Measurements from ENCODE around the gene BTBD19. TPM values are rescaled to one million over a fixed set of nuclear protein-coding genes. Genes with fewer than 3 reads are reported as not detected.

BTBD19 gene
- total RNA-seq, 1 donor from 2014 or later = 30.6 TPM

- peaks cover 67% of the 10 kb centered on the region for H3K4me1 Mint-ChIP-seq (ENCODE audit: low read depth, unreplicated experiment)
- peaks cover 83% of the 10 kb centered on the region for H3K4me1 ChIP-seq (ENCODE audit: insufficient read depth, low read length)
- TF ChIP-seq EZH2 (IDR thresholded peaks at IDR 0.05; ENCODE audit: insufficient read depth, low read length) (no peak), CTCF (IDR thresholded peaks at IDR 0.05; ENCODE audit: insufficient read depth, low read depth, low read length) (no peak)
These were observed 810 bp upstream of the BTBD19 start for GRCh38 chr1:44807364-44808062.

DNA sequence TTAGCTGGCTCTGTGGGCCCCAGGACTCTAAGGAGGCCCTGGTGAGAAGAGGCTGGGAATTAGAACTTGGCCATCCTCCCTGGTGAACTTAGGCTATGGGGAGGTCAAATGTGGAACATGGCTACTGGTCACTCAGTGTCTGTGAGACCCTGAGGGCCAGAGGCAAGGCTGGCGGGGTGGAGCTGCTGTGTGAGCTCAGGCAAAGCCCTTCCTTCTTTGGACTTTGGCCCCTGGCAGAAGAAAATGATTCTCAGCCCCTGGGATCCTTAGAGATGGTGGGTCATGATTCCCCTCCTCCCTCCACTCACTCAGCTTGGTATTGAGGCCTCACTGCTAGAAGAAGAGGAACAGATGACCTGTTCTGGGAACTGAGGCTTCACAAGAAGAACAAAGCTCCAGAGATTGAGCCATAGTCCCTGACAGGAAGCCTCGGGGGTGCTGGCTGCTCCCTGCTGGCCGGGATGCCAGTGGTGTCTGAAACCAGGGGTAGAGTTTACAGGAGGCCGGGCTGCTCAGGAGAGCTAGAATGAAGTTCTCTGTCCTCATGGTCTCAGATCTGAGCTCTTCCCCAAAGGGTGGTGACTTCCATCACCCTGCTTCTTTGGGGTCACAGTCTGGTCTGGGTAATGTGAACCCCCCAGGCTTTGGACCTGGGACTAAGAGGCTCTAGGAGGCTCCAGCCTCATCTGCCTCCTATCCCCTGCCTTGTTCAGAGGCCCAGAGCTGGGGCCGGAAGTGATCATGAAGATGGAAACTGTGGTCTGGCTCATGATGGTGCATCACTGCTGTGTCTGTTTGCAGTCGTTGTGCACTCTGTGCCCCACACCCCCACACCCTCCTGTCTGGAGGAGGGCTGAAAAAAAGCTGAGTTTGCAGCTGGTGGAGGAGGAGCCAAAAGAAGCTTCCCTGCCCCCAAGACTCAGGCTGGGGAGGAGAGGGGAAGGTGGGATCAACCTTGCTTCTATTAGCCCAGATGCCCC is 905 bp downstream of the BTBD19 start:
- Mint-ChIP-seq H3K36me3 (ENCODE audit: low read depth, unreplicated experiment) (peaks cover 9% of the 10 kb centered on the region), H3K9me3 (ENCODE audit: unreplicated experiment) (no peaks in the 10 kb centered on the region), H3K4me1 (ENCODE audit: low read depth, unreplicated experiment) (peaks cover 63% of the 10 kb centered on the region), H3K27me3 (ENCODE audit: low read depth, unreplicated experiment) (no peaks in the 10 kb centered on the region), H3K4me3 (ENCODE audit: unreplicated experiment) (peak overlapping the region; percentile 77), H3K27ac (ENCODE audit: unreplicated experiment) (peak overlapping the region; percentile 99)
- Histone ChIP-seq H4K20me1 (ENCODE audit: insufficient read depth, low read length) (peaks cover 18% of the 10 kb centered on the region), H3K36me3 (ENCODE audit: insufficient read depth, low read length) (peaks cover 19% of the 10 kb centered on the region), H2AFZ (ENCODE audit: low read depth, low read length) (no peak overlapping the region), H3K9me3 (ENCODE audit: insufficient read depth, low read depth, low read length) (no peaks in the 10 kb centered on the region), H3K9ac (ENCODE audit: low read length) (peak overlapping the region; percentile 98), H3K4me2 (ENCODE audit: low read length) (peak overlapping the region; percentile 86), H3K79me2 (ENCODE audit: insufficient read depth, low read length) (peaks cover 55% of the 10 kb centered on the region), H3K4me1 (ENCODE audit: insufficient read depth, low read length) (peaks cover 81% of the 10 kb centered on the region), H3K4me3 (ENCODE audit: insufficient read depth, low read depth, low read length) (peak overlapping the region; percentile 53), H3K27ac (ENCODE audit: low read depth, low read length) (peak overlapping the region; percentile 100), H3K27me3 (ENCODE audit: insufficient read depth, low read length) (no peaks in the 10 kb centered on the region)
- FAIRE-seq (no peak), DNase-seq (ENCODE audit: low read depth) (peak; percentile 82)
- TF ChIP-seq EZH2 (IDR thresholded peaks at IDR 0.05; ENCODE audit: insufficient read depth, low read length) (no peak), CTCF (IDR thresholded peaks at IDR 0.05; ENCODE audit: insufficient read depth, low read depth, low read length) (no peak)

More at GRCh38 chr1:44807364-44808062, 810 bp upstream of the BTBD19 start:
- Histone ChIP-seq H3K79me2 (ENCODE audit: insufficient read depth, low read length) (peaks cover 63% of the 10 kb centered on the region), H3K9ac (ENCODE audit: low read length) (peak overlapping the region; percentile 98), H3K27ac (ENCODE audit: low read depth, low read length) (peak overlapping the region; percentile 100), H3K9me3 (ENCODE audit: insufficient read depth, low read depth, low read length) (no peaks in the 10 kb centered on the region), H2AFZ (ENCODE audit: low read depth, low read length) (peak overlapping the region; percentile 2), H4K20me1 (ENCODE audit: insufficient read depth, low read length) (peaks cover 35% of the 10 kb centered on the region), H3K4me3 (ENCODE audit: insufficient read depth, low read depth, low read length) (peak overlapping the region; percentile 53), H3K4me2 (ENCODE audit: low read length) (peak overlapping the region; percentile 86), H3K27me3 (ENCODE audit: insufficient read depth, low read length) (no peaks in the 10 kb centered on the region), H3K36me3 (ENCODE audit: insufficient read depth, low read length) (peaks cover 36% of the 10 kb centered on the region)
- DNase-seq (ENCODE audit: low read depth) = peak; percentile 99
- Mint-ChIP-seq H3K4me3 (ENCODE audit: unreplicated experiment) (peak overlapping the region; percentile 79), H3K27me3 (ENCODE audit: low read depth, unreplicated experiment) (no peaks in the 10 kb centered on the region), H3K36me3 (ENCODE audit: low read depth, unreplicated experiment) (peaks cover 20% of the 10 kb centered on the region), H3K27ac (ENCODE audit: unreplicated experiment) (peak overlapping the region; percentile 99), H3K9me3 (ENCODE audit: unreplicated experiment) (no peaks in the 10 kb centered on the region)
- FAIRE-seq = peak; percentile 82
